ENCODE results near the gene AADACL4.

GRCh38 chr1:12629985-12630760, 13.7 kb upstream of the AADACL4 start:
- no peak for TF ChIP-seq CTCF (IDR thresholded peaks at IDR 0.05)
- no peak for TF ChIP-seq POLR2A (IDR thresholded peaks at IDR 0.05)
- no peak for TF ChIP-seq EP300 (IDR thresholded peaks at IDR 0.05)

Measured in gastroesophageal sphincter (tissue), 3 donors.